LNCAP (cell line): ENCODE measurements around the gene KRT5.

Experiments
- TF ChIP-seq, protein P1 (sequence below): fragments of 450-650 bp; IDR thresholded peaks from 2 replicates; pipeline ENCODE4 v1.5.1; 2017; ENCODE audit warnings: mild to moderate bottlenecking

KRT5 gene

DNA sequence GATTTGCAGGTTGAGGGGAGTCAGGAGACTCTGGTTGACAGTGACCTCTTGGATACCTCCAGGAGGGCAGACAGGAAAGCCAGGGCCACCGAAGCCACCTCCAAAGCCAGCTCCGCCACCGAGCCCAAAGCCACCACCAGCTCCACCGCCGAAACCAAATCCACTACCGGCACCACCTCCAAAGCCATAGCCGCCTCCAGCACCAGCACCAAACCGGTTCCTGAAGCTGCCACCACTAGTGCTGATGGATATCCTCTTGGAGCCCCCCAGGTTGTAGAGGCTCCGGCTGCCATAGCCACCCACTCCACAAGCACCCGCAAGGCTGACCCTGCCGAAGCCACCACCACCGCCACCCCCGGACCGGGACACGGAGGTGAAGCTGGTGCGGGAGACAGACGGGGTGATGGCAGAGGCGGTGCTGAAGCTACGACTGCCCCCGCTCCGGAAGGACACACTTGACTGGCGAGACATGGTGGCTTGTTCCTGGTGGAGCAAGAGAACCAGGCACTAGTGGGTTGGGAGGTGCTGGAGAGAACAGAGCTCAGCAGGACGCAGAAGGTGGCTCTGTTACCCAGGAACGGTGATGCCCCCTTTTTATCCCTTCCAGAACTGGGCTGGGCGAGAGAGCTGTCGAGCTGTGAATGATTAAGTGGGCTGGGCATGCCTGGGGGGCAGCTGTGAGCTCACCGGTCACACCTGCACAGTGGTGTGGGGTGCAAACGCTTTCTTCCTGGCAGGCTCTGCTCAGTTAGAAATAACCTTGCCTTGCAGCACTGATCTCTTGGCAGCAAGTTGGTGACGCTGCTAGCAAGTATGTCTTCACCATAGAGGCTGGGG, at the start of gene KRT5:
Gene KRT5, minus strand, starts transcription at position 569 of the 837 bp plus-strand sequence. Its CDS starts 98 bp downstream, at position 471.
- TF ChIP-seq, protein P1, sequence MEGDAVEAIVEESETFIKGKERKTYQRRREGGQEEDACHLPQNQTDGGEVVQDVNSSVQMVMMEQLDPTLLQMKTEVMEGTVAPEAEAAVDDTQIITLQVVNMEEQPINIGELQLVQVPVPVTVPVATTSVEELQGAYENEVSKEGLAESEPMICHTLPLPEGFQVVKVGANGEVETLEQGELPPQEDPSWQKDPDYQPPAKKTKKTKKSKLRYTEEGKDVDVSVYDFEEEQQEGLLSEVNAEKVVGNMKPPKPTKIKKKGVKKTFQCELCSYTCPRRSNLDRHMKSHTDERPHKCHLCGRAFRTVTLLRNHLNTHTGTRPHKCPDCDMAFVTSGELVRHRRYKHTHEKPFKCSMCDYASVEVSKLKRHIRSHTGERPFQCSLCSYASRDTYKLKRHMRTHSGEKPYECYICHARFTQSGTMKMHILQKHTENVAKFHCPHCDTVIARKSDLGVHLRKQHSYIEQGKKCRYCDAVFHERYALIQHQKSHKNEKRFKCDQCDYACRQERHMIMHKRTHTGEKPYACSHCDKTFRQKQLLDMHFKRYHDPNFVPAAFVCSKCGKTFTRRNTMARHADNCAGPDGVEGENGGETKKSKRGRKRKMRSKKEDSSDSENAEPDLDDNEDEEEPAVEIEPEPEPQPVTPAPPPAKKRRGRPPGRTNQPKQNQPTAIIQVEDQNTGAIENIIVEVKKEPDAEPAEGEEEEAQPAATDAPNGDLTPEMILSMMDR, result no peak

GRCh38 chr12:52568111-52568510, 47.9 kb upstream of the KRT5 start:
- TF ChIP-seq, protein P1, result no peak

GRCh38 chr12:52566847-52567291, 46.7 kb upstream of the KRT5 start:
- TF ChIP-seq, protein P1, result no peak

DNA sequence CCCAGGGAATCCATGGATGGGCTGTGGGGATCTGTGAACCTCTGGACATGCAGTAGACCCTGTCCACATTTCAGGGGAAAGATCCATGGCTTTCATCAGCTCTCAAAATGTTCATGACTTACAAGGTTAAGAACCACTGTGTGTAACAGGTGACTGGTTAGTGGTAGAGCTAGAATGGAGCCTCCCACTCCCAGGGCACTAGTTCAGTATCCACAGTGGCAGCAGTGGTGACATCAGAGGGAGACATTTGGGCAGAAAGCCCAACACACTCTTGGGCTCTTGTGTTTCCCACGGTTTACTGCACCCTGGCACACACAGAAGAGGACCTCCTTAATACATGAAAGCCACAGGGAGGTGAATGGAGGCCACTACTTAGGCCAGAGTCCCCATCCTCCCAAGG, 44.4 kb upstream of the KRT5 start:
- TF ChIP-seq, protein P1, result no peak

DNA sequence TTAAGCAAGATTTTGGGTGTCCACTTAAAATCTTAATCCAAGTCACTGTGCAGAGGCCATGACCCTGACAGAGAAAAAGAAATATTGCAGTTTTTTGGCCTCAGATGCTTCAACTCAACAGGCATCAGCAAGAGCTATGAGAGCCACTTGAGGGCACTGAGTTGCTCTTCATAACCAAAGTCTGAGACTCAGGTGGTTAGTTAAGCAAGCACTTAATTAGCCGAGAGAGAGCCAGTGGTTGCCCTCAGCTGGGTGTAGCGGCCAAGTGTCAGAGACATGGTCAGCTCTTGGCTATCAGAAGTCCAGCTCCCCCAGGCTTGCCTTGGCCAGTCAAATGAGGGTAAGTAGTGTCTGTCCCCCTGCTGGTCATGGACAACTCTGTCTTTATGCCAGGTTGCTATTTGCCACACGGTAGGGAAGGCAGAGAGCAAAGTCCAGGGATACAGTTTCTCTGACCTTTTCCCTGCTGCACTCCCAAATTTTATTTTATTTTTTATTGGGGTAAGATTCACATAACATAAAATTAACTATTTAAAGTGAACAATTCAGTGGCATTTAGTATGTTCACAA, 41.8 kb upstream of the KRT5 start:
- TF ChIP-seq, protein P1, result no peak; the same call in 1 of the 2 replicates

- TF ChIP-seq, protein P1, result no peak
These were observed 39.8 kb upstream of the KRT5 start for GRCh38 chr12:52559979-52560378.

- TF ChIP-seq, protein P1, result no peak
These were observed 38.7 kb upstream of the KRT5 start for GRCh38 chr12:52558781-52559445.
